Calu3 (cell line): ENCODE results near the gene RAB36. TPM values are rescaled to one million over a fixed set of nuclear protein-coding genes. Genes with fewer than 3 reads are reported as not detected.

ENCODE experiments used
- BruUV-seq: library from RNA; stranded (reverse); fragments of 400-500 nt; replicated peaks from 2 replicates; lab custom pipeline; 2021; lab: Mats Ljungman, UMichigan
- CTCF ChIA-PET: fragments of 300-600 bp; sonication (Branson Sonifier 250); formaldehyde crosslinking; loops from one replicate; lab custom pipeline; 2022; ENCODE audit warnings: antibody characterized with exemption; lab: Charles Lee
- DNase-seq: peaks from one replicate; pipeline ENCODE4 v3.0.0; 2022
- H3K27ac Mint-ChIP-seq: one replicate; pipeline ENCODE4 v1.8.0; 2022; ENCODE audit warnings: mixed read lengths; ENCODE audit not compliant: unreplicated experiment
- H3K27me3 Mint-ChIP-seq: one replicate; pipeline ENCODE4 v1.8.0; 2022; ENCODE audit warnings: mixed read lengths; ENCODE audit not compliant: unreplicated experiment
- H3K36me3 Mint-ChIP-seq: one replicate; pipeline ENCODE4 v1.8.0; 2022; ENCODE audit warnings: mild to moderate bottlenecking, moderate library complexity, mixed read lengths; ENCODE audit not compliant: insufficient read depth, unreplicated experiment
- H3K4me1 Mint-ChIP-seq: one replicate; pipeline ENCODE4 v1.8.0; 2022; ENCODE audit warnings: mild to moderate bottlenecking, low read depth, mixed read lengths; ENCODE audit not compliant: unreplicated experiment
- H3K4me3 Mint-ChIP-seq: one replicate; pipeline ENCODE4 v1.8.0; 2022; ENCODE audit warnings: mild to moderate bottlenecking, low read depth, moderate library complexity, mixed read lengths; ENCODE audit not compliant: unreplicated experiment
- H3K9me3 Mint-ChIP-seq: one replicate; pipeline ENCODE4 v1.8.0; 2022; ENCODE audit warnings: low read depth, mixed read lengths; ENCODE audit not compliant: unreplicated experiment
- CTCF ChIP-seq: fragments of 200-600 bp; IDR thresholded peaks from one replicate; pipeline ENCODE4 v1.8.0; 2022; ENCODE audit warnings: antibody characterized with exemption; ENCODE audit not compliant: unreplicated experiment
- intact Hi-C: fragments of 100-400 bp; cut with micrococcal nuclease; formaldehyde crosslinking; loops from one replicate; pipeline ENCODE4 v1.10.0; 2022; ENCODE audit not compliant: unreplicated experiment
- total RNA-seq: library from RNA; stranded (reverse); gene quantifications from 2 replicates; pipeline ENCODE4 v1.2.3, GENCODE V29; 2022

The RAB36 gene
- total RNA-seq, 1 experiment from 2014 or later = 2.1 TPM

GRCh38 chr22:23155143-23155542, 9.9 kb downstream of the RAB36 start:
- Mint-ChIP-seq H3K27ac (no peak overlapping the region), H3K4me1 (no peaks in the 10 kb centered on the region), H3K9me3 (no peaks in the 10 kb centered on the region), H3K4me3 (no peak overlapping the region), H3K27me3 (no peaks in the 10 kb centered on the region), H3K36me3 (no peaks in the 10 kb centered on the region)
- DNase-seq = no peak
- intact Hi-C loops = no loop called here
- no peak for TF ChIP-seq CTCF
- BruUV-seq = no TSS peak
- CTCF ChIA-PET = no interaction called here

- no peaks in the 10 kb centered on the region for H3K36me3 Mint-ChIP-seq
- no peak overlapping the region for H3K27ac Mint-ChIP-seq
- H3K4me3 Mint-ChIP-seq = no peak overlapping the region
- no peaks in the 10 kb centered on the region for H3K4me1 Mint-ChIP-seq
- CTCF ChIA-PET = interaction anchor here (1.9 kb wide), 1 partner anchor 126 kb away, joined by 8 read pairs; no protein-coding TSS in a partner anchor
- no TSS peak for BruUV-seq
- TF ChIP-seq CTCF = no peak
- H3K9me3 Mint-ChIP-seq = no peaks in the 10 kb centered on the region
- no peaks in the 10 kb centered on the region for H3K27me3 Mint-ChIP-seq
- no peak for DNase-seq
- intact Hi-C loops = no loop called here
Measured at GRCh38 chr22:23155831-23156230, 10.6 kb downstream of the RAB36 start.

DNA sequence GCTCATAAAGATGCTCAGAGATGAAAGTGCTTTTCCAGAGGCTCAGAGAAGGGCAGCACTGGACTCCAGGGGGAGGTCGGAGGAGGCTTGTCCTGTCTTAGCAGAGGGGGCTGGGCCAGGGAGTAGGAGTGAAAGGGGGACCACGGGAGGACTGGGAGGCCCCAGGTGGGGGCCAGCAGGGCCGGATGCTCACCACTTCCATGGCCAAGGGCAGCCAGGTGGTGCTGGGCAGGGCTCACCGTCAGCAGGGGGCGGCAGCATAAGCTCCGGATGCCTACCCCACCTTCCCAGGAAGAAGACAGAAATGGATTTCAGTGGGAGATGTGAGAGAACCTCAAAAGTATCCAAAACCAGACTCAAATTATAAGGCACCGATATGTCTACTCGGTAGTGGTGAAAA, 11.0 kb downstream of the RAB36 start:
- no peak for TF ChIP-seq CTCF
- Mint-ChIP-seq H3K27ac (no peak overlapping the region), H3K36me3 (no peaks in the 10 kb centered on the region), H3K4me1 (no peaks in the 10 kb centered on the region), H3K9me3 (no peaks in the 10 kb centered on the region), H3K4me3 (no peak overlapping the region), H3K27me3 (no peaks in the 10 kb centered on the region)
- no TSS peak for BruUV-seq
- intact Hi-C loops = no loop called here
- no peak for DNase-seq
- CTCF ChIA-PET = interaction anchor here (1.9 kb wide), 1 partner anchor 125 kb away, joined by 8 read pairs; no protein-coding TSS in a partner anchor

DNA sequence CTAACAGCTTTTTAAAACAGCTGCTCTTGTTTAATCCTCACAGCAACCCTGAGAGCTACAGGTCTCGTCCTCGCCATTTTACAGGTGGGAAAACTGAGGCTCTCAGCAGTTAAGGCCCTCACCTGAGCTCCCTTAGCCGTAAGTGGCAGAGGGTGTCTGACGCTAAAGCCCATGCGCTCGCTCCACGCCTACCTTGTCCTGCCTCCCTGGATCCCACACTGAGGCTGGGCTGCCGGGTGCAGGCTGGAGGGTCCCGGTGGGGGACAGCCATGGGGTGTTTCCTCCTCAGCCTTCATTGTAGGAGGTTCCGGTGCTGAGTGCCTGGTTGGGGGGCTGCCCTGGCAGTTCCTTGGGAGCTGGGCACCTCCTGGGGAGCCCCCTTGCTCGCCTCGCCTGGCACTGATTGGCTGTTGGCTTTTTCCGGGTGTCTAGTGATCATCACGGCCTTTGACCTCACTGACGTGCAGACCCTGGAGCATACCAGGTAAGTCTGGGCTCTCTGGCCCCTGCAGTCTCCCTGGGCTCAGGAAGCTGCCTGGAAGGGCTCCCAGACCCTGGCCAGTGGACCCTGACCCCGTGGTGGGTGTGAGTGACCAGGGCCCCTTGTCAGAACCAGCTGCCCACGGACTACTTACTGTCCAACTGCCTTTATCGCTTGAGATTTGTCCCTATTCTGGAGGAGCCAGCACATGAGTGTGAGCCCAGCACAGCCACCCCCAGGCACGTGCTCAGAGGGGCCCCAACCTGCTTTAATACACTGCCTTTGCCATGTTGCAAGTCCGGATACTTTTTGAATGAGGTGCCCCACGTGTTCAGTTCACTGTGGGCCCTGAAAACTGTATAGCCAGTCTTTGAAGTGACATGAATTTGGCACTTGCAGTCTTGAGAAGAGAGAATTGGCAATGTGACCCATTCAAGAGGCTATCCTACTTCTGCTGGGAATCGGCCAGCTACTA, 12.6 kb downstream of the RAB36 start:
- intact Hi-C loops = no loop called here
- CTCF ChIA-PET = interaction anchor here (1.9 kb wide), 1 partner anchor 124 kb away, joined by 8 read pairs; no protein-coding TSS in a partner anchor

More for the DNA sequence above, 12.6 kb downstream of the RAB36 start:
- H3K27ac Mint-ChIP-seq = no peak overlapping the region
- peaks cover 5% of the 10 kb centered on the region for H3K36me3 Mint-ChIP-seq
- H3K9me3 Mint-ChIP-seq = no peaks in the 10 kb centered on the region
- DNase-seq = no peak
- BruUV-seq = no TSS peak
- H3K4me3 Mint-ChIP-seq = no peak overlapping the region
- H3K4me1 Mint-ChIP-seq = no peaks in the 10 kb centered on the region
- no peaks in the 10 kb centered on the region for H3K27me3 Mint-ChIP-seq
- no peak for TF ChIP-seq CTCF
